Lower leg skin (tissue), 3 donors: Measurements from ENCODE around the gene ZFYVE19.

ENCODE experiments used
- CTCF ChIP-seq, 3 donors: fragments of 450-650 bp; IDR thresholded peaks; one replicate each; pipeline ENCODE4 v1.5.1; 2016; ENCODE audit warnings: antibody characterized with exemption in 3 of 3, mild to moderate bottlenecking in 3 of 3, moderate library complexity in 2 of 3
- POLR2A ChIP-seq, 2 donors: fragments of 450-650 bp; IDR thresholded peaks; one replicate each; pipeline ENCODE4 v1.6.1; 2016 to 2017; ENCODE audit warnings: antibody characterized with exemption in 2 of 2, mild to moderate bottlenecking in 1 of 2, moderate library complexity in 1 of 2

DNA sequence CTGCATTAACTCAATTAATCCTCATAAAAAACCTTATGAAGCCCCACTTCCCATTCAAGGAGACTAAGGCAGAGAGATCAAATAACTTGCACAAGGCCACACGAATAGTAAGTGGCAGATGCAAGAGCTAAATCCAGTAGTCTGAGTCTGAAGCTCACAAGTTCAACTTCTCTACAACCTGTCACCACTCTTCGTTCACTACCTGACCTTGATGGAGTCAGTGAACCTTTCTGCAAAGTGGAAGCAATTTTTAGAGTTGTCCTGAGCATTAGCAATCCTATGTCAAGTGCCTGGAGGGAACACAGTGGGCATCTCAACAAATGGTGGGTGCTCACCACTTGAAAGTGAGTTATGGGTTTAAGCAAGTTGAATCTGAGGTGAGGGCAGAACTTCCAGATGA is 34.9 kb downstream of the ZFYVE19 start:
- TF ChIP-seq CTCF (IDR thresholded peaks at IDR 0.05) (no peak), POLR2A (IDR thresholded peaks at IDR 0.05) (no peak)
